ENCODE data around the gene PRR22. TPM values are rescaled to one million over a fixed set of nuclear protein-coding genes. Genes with fewer than 3 reads are reported as not detected.

PRR22 gene
- total and polyA plus RNA-seq, 2 experiments from 2014 or later: 3.6 to 9.7 TPM

GRCh38 chr19:5773276-5773675 lies 11.3 kb downstream of the PRR22 start:
- no peaks in the 10 kb centered on the region for H3K9me3 ChIP-seq (ENCODE audit: low read depth)
- no peak overlapping the region for H3K27ac ChIP-seq
- no peaks in the 10 kb centered on the region for H3K4me1 ChIP-seq (ENCODE audit: low read depth)
- H3K4me3 ChIP-seq: no peak overlapping the region
- no peak for DNase-seq (ENCODE audit: low read depth in 1 of 2, low spot score in 1 of 2)
- H3K27me3 ChIP-seq: no peaks in the 10 kb centered on the region
- H3K36me3 ChIP-seq: no peaks in the 10 kb centered on the region
- no peak for TF ChIP-seq CTCF (IDR thresholded peaks at IDR 0.05; ENCODE audit: low read depth, low read length)

- no peak for TF ChIP-seq CTCF (IDR thresholded peaks at IDR 0.05; ENCODE audit: low read depth, low read length)
- no peaks in the 10 kb centered on the region for H3K4me1 ChIP-seq (ENCODE audit: low read depth)
Measured at GRCh38 chr19:5772416-5772815, 12.1 kb downstream of the PRR22 start.

GRCh38 chr19:5767949-5768348 lies 16.6 kb downstream of the PRR22 start:
- no peak for TF ChIP-seq CTCF (IDR thresholded peaks at IDR 0.05; ENCODE audit: low read depth, low read length)
- DNase-seq (ENCODE audit: low read depth in 1 of 2, low spot score in 1 of 2): no peak
- Histone ChIP-seq H3K4me1 (ENCODE audit: low read depth) (no peaks in the 10 kb centered on the region), H3K9me3 (ENCODE audit: low read depth) (no peaks in the 10 kb centered on the region), H3K36me3 (no peaks in the 10 kb centered on the region), H3K27me3 (no peaks in the 10 kb centered on the region), H3K27ac (no peak overlapping the region), H3K4me3 (no peak overlapping the region)

More at GRCh38 chr19:5772416-5772815, 12.1 kb downstream of the PRR22 start:
- no peak for DNase-seq (ENCODE audit: low read depth in 1 of 2, low spot score in 1 of 2)
- Histone ChIP-seq H3K9me3 (ENCODE audit: low read depth) (no peaks in the 10 kb centered on the region), H3K27me3 (no peaks in the 10 kb centered on the region), H3K4me3 (no peak overlapping the region), H3K27ac (no peak overlapping the region), H3K36me3 (no peaks in the 10 kb centered on the region)

- DNase-seq (ENCODE audit: low read depth in 1 of 2, low spot score in 1 of 2): no peak
- no peaks in the 10 kb centered on the region for H3K4me1 ChIP-seq (ENCODE audit: low read depth)
- H3K27me3 ChIP-seq: no peaks in the 10 kb centered on the region
- no peak for TF ChIP-seq CTCF (IDR thresholded peaks at IDR 0.05; ENCODE audit: low read depth, low read length)
- no peaks in the 10 kb centered on the region for H3K36me3 ChIP-seq
- H3K9me3 ChIP-seq (ENCODE audit: low read depth): no peaks in the 10 kb centered on the region
- no peak overlapping the region for H3K27ac ChIP-seq
- no peak overlapping the region for H3K4me3 ChIP-seq
Measured at GRCh38 chr19:5765220-5765619, 19.3 kb downstream of the PRR22 start.

- no peaks in the 10 kb centered on the region for H3K9me3 ChIP-seq (ENCODE audit: low read depth)
- no peak overlapping the region for H3K4me3 ChIP-seq
- H3K4me1 ChIP-seq (ENCODE audit: low read depth): no peaks in the 10 kb centered on the region
- no peak for TF ChIP-seq CTCF (IDR thresholded peaks at IDR 0.05; ENCODE audit: low read depth, low read length)
- no peaks in the 10 kb centered on the region for H3K27me3 ChIP-seq
- no peak overlapping the region for H3K27ac ChIP-seq
- DNase-seq (ENCODE audit: low read depth in 1 of 2, low spot score in 1 of 2): no peak
- H3K36me3 ChIP-seq: no peaks in the 10 kb centered on the region
Measured at GRCh38 chr19:5762608-5763217, 21.8 kb downstream of the PRR22 start.
